Heart right ventricle (tissue), 16 donors: ENCODE results near the gene LIN28A. TPM values are rescaled to one million over a fixed set of nuclear protein-coding genes. Genes with fewer than 3 reads are reported as not detected.

Experiments used
- ATAC-seq, 8 donors: fragments of 200-7000 bp; cut with Tn5 transposase; one replicate each; pipeline ENCODE4 v1.9.1; 2020; ENCODE audit warnings: mild to moderate bottlenecking in 8 of 8, moderate library complexity in 8 of 8, moderate number of reproducible peaks in 1 of 8
- DNase-seq, 2 donors: peaks; one replicate each; pipeline ENCODE4 v3.0.0-alpha.2; 2020
- H3K27ac ChIP-seq, 10 donors: fragments of 200-600 bp; sonication (generic) in 2 of 10; one replicate each; pipeline versions ENCODE4 v1.5.0 to v1.8.0; 2020 to 2022; ENCODE audit warnings: mild to moderate bottlenecking in 3 of 10
- H3K27me3 ChIP-seq, 7 donors: fragments of 200-600 bp; one replicate each; pipeline ENCODE4 v1.8.0; 2021 to 2022; ENCODE audit warnings: mild to moderate bottlenecking in 2 of 7
- H3K36me3 ChIP-seq, 9 donors: fragments of 200-600 bp; sonication (generic) in 1 of 9; one replicate each; pipeline versions ENCODE4 v1.5.0 to v1.8.0; 2020 to 2022; ENCODE audit warnings: mild to moderate bottlenecking in 2 of 9
- H3K4me1 ChIP-seq, 9 donors: fragments of 200-600 bp; sonication (generic) in 1 of 9; one replicate each; pipeline versions ENCODE4 v1.5.0 to v1.8.0; 2020 to 2022; ENCODE audit warnings: mild to moderate bottlenecking in 4 of 9
- H3K4me3 ChIP-seq, 10 donors: fragments of 200-600 bp; sonication (generic) in 2 of 10; one replicate each; pipeline versions ENCODE4 v1.5.0 to v1.8.0; 2020 to 2022; ENCODE audit warnings: mild to moderate bottlenecking in 7 of 10, moderate library complexity in 2 of 10
- H3K9me3 ChIP-seq, 11 donors: fragments of 200-600 bp in 10 of 11; sonication (generic) in 2 of 11; one replicate each; pipeline versions ENCODE4 v1.5.0 to v1.8.0; 2013 to 2022; ENCODE audit warnings: mild to moderate bottlenecking in 2 of 11, control low read depth in 1 of 11, moderate library complexity in 1 of 11
- WGBS, 2 donors: extraction: QIAGEN DNeasy Blood & Tissue Kit; methylation state at CpG; one replicate each; pipeline ENCODE4 v1.1.7; 2013; ENCODE audit warnings: inconsistent platforms in 1 of 2; 5-methylcytosine and 5-hydroxymethylcytosine counted together
- intact Hi-C, 10 donors: fragments of 100-400 bp; cut with DNase I; formaldehyde crosslinking; loops; one replicate each; pipeline versions ENCODE4 v1.11.1 to v1.14.2; 2022
- polyA plus RNA-seq, 2 donors: library from polyadenylated mRNA; stranded (reverse); fragments of 200-250 nt; gene quantifications; one replicate each; pipeline ENCODE4 v1.2.3, GENCODE V29; 2013
- total RNA-seq, 10 donors: library from RNA; stranded (reverse); fragmentation: NEBNext Ultra II Directional in 3 of 10; extraction: Animal tissue kit (Norgen Biotek cat#: 25700) in 3 of 10; gene quantifications; one replicate each; pipeline versions ENCODE4 v1.2.1 to v1.2.4, GENCODE V29; 2021 to 2023
- TF ChIP-seq, protein P1 (sequence below), 9 donors: fragments of 200-600 bp; sonication (generic) in 2 of 9; IDR thresholded peaks; one replicate each; pipeline versions ENCODE4 v1.5.0 to v1.8.0; 2021 to 2022; ENCODE audit warnings: antibody characterized with exemption in 9 of 9, mild to moderate bottlenecking in 5 of 9, moderate library complexity in 1 of 9
- donor health status: Arrhythmogenic right ventricular cardiomyopathy.
- donor health status: ischemic (EF 13 %, LVEDD 7.1; RV severe dilation, severe dysfunction).
- donor health status: healthy with polysubstance abuse.
- donor health status: DM: no; HTN: yes; CAD: no.
- donor health status: DM: no; HTN: no; CAD: no.
- donor health status: ischemic (EF 25% LVEDD 6.9; RV normal size, moderate dysfunction).
- donor health status: ischemic (EF 25% LVEDD 5.7; RV mildly dilated, moderate dysfunction).
- donor health status: healthy.
- donor health status: DM: yes; HTN: yes; CAD: no.
- donor health status: Ischemic cardiomyopathy.
- donor health status: ischemic (EF 35%, LVEDD 5.7; RV mildly dilated, moderate dysfunction).
- donor health status: nonischemic (EF 11% LVEDD 7.7; RV severe dilation, severe dysfunction).
- donor health status: DM: yes; HTN: yes; CAD: no.
- donor health status: PGD.
- donor health status: ischemic (EF 29% LVEDD 5.4; RV normal size, mild dysfunction).
- donor health status: nonischemic (EF 23%, LVEDD 6.1; RV moderate dilation, normal function).

LIN28A gene
- total and polyA plus RNA-seq, 12 donors: 0.15 TPM; not detected in 11

DNA sequence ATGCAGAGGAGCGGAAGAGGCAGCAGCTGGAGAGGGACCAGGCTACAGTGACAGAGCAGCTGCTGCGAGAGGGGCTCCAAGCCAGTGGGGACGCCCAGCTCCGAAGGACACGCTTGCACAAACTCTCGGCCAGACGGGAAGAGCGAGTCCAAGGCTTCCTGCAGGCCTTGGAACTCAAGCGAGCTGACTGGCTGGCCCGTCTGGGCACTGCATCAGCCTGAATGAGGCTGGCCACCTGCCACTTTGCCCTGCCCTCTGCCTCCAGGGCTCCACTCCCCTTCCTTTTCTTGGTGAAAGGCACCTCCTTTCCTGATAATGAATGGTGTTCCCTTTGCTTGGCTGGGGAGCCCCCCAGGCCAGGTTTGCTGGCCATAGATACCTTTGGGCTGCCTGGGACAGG, 58.3 kb downstream of the LIN28A start:
- H3K27ac ChIP-seq: peak overlapping the region in 1 of 10 donors; percentile 41
- H3K4me3 ChIP-seq: no peak overlapping the region
- DNase-seq: peak; percentile 17 to 21
- intact Hi-C loops: no loop called here
- TF ChIP-seq, protein P1, sequence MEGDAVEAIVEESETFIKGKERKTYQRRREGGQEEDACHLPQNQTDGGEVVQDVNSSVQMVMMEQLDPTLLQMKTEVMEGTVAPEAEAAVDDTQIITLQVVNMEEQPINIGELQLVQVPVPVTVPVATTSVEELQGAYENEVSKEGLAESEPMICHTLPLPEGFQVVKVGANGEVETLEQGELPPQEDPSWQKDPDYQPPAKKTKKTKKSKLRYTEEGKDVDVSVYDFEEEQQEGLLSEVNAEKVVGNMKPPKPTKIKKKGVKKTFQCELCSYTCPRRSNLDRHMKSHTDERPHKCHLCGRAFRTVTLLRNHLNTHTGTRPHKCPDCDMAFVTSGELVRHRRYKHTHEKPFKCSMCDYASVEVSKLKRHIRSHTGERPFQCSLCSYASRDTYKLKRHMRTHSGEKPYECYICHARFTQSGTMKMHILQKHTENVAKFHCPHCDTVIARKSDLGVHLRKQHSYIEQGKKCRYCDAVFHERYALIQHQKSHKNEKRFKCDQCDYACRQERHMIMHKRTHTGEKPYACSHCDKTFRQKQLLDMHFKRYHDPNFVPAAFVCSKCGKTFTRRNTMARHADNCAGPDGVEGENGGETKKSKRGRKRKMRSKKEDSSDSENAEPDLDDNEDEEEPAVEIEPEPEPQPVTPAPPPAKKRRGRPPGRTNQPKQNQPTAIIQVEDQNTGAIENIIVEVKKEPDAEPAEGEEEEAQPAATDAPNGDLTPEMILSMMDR (IDR thresholded peaks at IDR 0.05): no peak
- H3K9me3 ChIP-seq: no peaks in the 10 kb centered on the region
- ATAC-seq: no peak
- H3K27me3 ChIP-seq: no peaks in the 10 kb centered on the region
- H3K36me3 ChIP-seq: peaks cover 0 to 69% (median 49%) of the 10 kb centered on the region in 9 donors
- WGBS, 2 donors: 64 to 68% methylated on average over 10 of the region's 10 CpGs
- H3K4me1 ChIP-seq: peaks cover 1 to 42% (median 28%) of the 10 kb centered on the region in 9 donors

DNA sequence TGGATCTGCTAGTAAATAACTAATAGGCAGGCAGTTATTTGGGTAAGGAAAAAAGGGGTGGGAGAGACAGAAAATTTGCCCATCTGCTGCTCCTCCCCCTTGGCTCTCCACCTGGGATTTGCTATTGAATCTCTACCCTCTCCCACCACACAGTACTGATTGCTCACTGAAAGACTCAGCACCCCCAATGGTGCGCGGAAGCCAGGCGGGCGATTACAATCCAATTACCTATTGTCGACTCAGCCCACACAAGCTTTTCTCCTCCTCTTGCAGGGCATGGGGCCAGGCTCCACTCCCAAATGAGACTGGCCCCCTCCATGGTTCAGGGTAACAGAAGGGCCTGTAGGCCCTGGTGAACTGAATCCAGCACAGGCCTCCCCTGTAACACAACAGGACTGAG, 58.9 kb downstream of the LIN28A start:
- 90 to 94% methylated on average over 5 of the region's 5 CpGs for WGBS, 2 donors

DNA sequence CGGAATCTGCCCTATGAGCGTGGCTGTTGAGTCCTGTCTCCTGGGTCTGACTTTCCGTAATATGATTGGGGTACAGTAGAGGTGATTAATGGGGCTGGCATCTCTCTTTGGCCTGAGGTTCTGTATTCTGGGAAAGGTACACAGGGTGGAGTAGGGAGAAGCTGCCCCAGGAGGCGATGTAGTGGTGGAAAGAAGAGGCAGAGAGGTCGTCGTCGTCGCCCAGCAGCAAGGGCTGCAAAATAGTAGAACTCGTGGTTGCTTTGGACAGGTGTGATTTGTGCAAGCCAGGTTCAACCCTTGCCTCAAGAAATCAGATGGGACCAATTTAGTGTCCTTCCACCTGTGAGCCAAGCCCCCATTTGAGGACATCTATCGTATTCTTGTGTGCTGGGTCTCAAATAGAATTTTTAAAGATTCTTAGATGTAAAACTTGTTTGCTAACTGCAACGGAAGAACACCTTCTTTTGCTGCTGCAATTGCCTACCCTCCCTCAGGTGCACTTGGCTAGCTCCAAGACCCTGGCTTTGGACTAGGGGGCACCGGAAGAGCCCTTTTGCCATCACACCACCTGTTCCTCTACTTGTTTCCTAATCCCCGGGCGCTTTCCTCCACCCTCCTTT, 60.4 kb downstream of the LIN28A start:
- intact Hi-C loops: no loop called here
- Histone ChIP-seq H3K4me1 (peaks cover 3 to 52% (median 35%) of the 10 kb centered on the region in 9 donors), H3K36me3 (peaks cover 0 to 64% (median 40%) of the 10 kb centered on the region in 9 donors), H3K9me3 (no peaks in the 10 kb centered on the region), H3K27me3 (no peaks in the 10 kb centered on the region), H3K27ac (peak overlapping the region in 1 of 10 donors; percentile 100), H3K4me3 (peak overlapping the region in 8 of 10 donors; percentile 97 to 100 (median 99))
- WGBS, 2 donors: 49 to 51% methylated on average over 14 of the region's 14 CpGs
- ATAC-seq (no peak), DNase-seq (no peak)
- TF ChIP-seq, protein P1 (IDR thresholded peaks at IDR 0.05): no peak

More for the DNA sequence above, 58.9 kb downstream of the LIN28A start:
- Histone ChIP-seq H3K4me3 (no peak overlapping the region), H3K27me3 (no peaks in the 10 kb centered on the region), H3K4me1 (peaks cover 3 to 49% (median 35%) of the 10 kb centered on the region in 9 donors), H3K36me3 (peaks cover 0 to 69% (median 49%) of the 10 kb centered on the region in 9 donors), H3K27ac (peak overlapping the region in 1 of 10 donors; percentile 11), H3K9me3 (no peaks in the 10 kb centered on the region)
- TF ChIP-seq, protein P1 (IDR thresholded peaks at IDR 0.05): no peak
- ATAC-seq (no peak), DNase-seq (no peak)
- intact Hi-C loops: no loop called here

DNA sequence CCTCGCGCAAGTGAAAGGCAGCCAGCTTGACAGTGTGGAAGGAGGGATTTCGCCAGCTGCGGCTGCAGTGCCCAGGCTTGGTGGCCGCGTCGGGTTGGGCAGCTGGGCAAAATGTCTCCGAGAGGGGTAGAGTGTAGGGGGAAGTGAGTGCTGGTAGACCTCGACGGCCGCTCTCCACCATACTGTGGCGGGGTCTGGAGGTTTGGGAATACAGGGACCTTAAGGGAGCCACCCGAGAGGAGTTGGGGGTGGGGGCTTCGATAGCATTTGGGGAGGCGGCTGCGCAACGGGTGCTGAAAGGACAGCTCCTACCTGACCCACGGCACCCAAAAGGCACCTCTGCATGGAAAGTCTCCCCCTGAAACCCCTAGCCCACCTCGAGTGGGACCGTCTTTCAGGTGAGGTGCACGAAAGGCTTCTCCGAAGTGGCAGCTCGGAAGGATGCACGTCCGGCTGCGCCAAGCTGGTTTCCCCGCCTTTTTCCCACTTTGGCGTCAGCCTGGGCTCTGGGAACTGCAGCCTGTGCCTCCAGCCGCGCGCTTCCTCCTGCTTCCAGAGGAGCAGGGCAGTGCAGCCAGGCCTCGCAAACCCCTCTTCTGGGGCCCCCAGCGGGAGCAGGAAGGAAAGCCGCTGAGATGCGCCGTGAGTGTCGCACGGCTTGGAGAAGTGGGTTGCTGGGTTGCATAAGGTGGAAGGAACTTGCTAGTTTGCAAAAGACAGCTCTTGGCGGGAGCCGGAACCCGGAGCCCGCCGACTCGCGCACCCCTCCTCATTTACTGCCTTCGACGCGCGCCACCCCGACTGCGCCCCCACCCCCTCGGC, 61.1 kb downstream of the LIN28A start:
- H3K27ac ChIP-seq: peak overlapping the region; percentile 95 to 100 (median 100)
- 1% methylated on average over 43 to 52 of the region's 52 CpGs for WGBS, 2 donors
- intact Hi-C loops: loop anchor here in 2 of 10 donors (2.0 kb wide), 2 partner anchors 29 to 39 kb away; partner anchors contain the start of gene DHDDS (in 1 of the 2)
- TF ChIP-seq, protein P1 (IDR thresholded peaks at IDR 0.05): no peak
- no peaks in the 10 kb centered on the region for H3K27me3 ChIP-seq
- peaks cover 0 to 64% (median 40%) of the 10 kb centered on the region in 9 donors for H3K36me3 ChIP-seq
- DNase-seq (peak; percentile 47 to 65), ATAC-seq (peak; percentile 25 to 56 (median 38))
- no peaks in the 10 kb centered on the region for H3K9me3 ChIP-seq
- H3K4me1 ChIP-seq: peaks cover 3 to 52% (median 35%) of the 10 kb centered on the region in 9 donors
- peak overlapping the region; percentile 69 to 100 (median 98) for H3K4me3 ChIP-seq
